OCI-LY3 (cell line): ENCODE data around the gene NT5C2.

Experiments used
- H2AFZ ChIP-seq: fragments of 200-600, 300-600 bp; shearing (Covaris generic); 2 replicates; pipeline ENCODE4 v1.6.0; 2014; ENCODE audit warnings: antibody characterized with exemption, low read depth, low read length
- H3K27ac ChIP-seq: fragments of 200-600, 300-600 bp; sonication (generic); 2 replicates; pipeline ENCODE4 v1.5.1; 2014; ENCODE audit warnings: mild to moderate bottlenecking, low read length, moderate library complexity, mixed read lengths
- H3K27me3 ChIP-seq: fragments of 200-600, 300-600 bp; sonication (generic); 2 replicates; pipeline ENCODE4 v1.6.1; 2014; ENCODE audit warnings: low read depth, low read length, mixed read lengths
- H3K36me3 ChIP-seq: fragments of 200-600, 300-600 bp; sonication (generic); replicated peaks from 2 replicates; pipeline ENCODE3; 2014; ENCODE audit warnings: low read depth, low read length, mixed read lengths
- H3K4me1 ChIP-seq: fragments of 300-600, 200-600 bp; sonication (generic); 2 replicates; pipeline ENCODE4 v1.6.1; 2014; ENCODE audit warnings: low read length, mixed read lengths
- H3K4me2 ChIP-seq: fragments of 200-600, 300-600 bp; sonication (generic); 2 replicates; pipeline ENCODE4 v1.6.1; 2014; ENCODE audit warnings: low read length, mixed read lengths
- H3K4me3 ChIP-seq: fragments of 300-600, 200-600 bp; sonication (generic); 2 replicates; pipeline ENCODE4 v1.5.1; 2014; ENCODE audit warnings: antibody characterized with exemption, mild to moderate bottlenecking, low read length, moderate library complexity
- H3K79me2 ChIP-seq: fragments of 300-600, 200-600 bp; shearing (Covaris generic); 2 replicates; pipeline ENCODE4 v1.6.1; 2014; ENCODE audit warnings: mild to moderate bottlenecking, low read length, mixed read lengths
- H3K9ac ChIP-seq: fragments of 300-600, 200-600 bp; shearing (Covaris generic); 2 replicates; pipeline ENCODE4 v1.6.0; 2014; ENCODE audit warnings: mild to moderate bottlenecking, low read length, moderate library complexity
- H3K9me3 ChIP-seq: fragments of 200-600, 300-600 bp; shearing (Covaris generic); 2 replicates; pipeline ENCODE4 v1.6.1; 2014; ENCODE audit warnings: low read length, mixed read lengths; ENCODE audit not compliant: insufficient read depth
- H4K20me1 ChIP-seq: fragments of 200-600, 300-600 bp; sonication (generic); 2 replicates; pipeline ENCODE4 v1.6.1; 2016; ENCODE audit warnings: low read length, mixed read lengths; ENCODE audit not compliant: insufficient read depth
- CTCF ChIP-seq: fragments of 200-600, 300-600 bp; sonication (generic); IDR thresholded peaks from 2 replicates; pipeline ENCODE4 v1.5.1; 2014; ENCODE audit warnings: antibody characterized with exemption, low read length, low read depth
- EZH2phosphoT487 ChIP-seq: fragments of 200-600 bp; shearing (Covaris generic); IDR thresholded peaks from 2 replicates; pipeline ENCODE4 v1.6.1; 2018; ENCODE audit warnings: antibody characterized with exemption, mixed run types, low read depth

The NT5C2 gene

GRCh38 chr10:103079946-103080345, 113.1 kb downstream of the NT5C2 start:
- H3K4me1 ChIP-seq: no peaks in the 10 kb centered on the region
- H3K27ac ChIP-seq: no peak overlapping the region
- no peaks in the 10 kb centered on the region for H3K9me3 ChIP-seq
- H3K36me3 ChIP-seq: no peaks in the 10 kb centered on the region
- no peaks in the 10 kb centered on the region for H3K27me3 ChIP-seq
- H3K4me3 ChIP-seq: no peak overlapping the region
- no peaks in the 10 kb centered on the region for H4K20me1 ChIP-seq
- no peak overlapping the region for H2AFZ ChIP-seq
- no peak overlapping the region for H3K4me2 ChIP-seq
- H3K79me2 ChIP-seq: no peaks in the 10 kb centered on the region
- H3K9ac ChIP-seq: no peak overlapping the region
- TF ChIP-seq CTCF: no peak
- TF ChIP-seq EZH2phosphoT487: no peak

- Histone ChIP-seq H2AFZ (no peak overlapping the region), H3K9me3 (no peaks in the 10 kb centered on the region), H3K4me3 (no peak overlapping the region), H4K20me1 (no peaks in the 10 kb centered on the region), H3K36me3 (no peaks in the 10 kb centered on the region), H3K9ac (no peak overlapping the region), H3K4me1 (no peaks in the 10 kb centered on the region), H3K27me3 (no peaks in the 10 kb centered on the region), H3K27ac (no peak overlapping the region), H3K79me2 (no peaks in the 10 kb centered on the region), H3K4me2 (no peak overlapping the region)
- TF ChIP-seq CTCF (no peak), EZH2phosphoT487 (no peak)
These were observed 114.0 kb downstream of the NT5C2 start for GRCh38 chr10:103079100-103079499.

- H3K79me2 ChIP-seq: no peaks in the 10 kb centered on the region
- H3K9me3 ChIP-seq: no peaks in the 10 kb centered on the region
- H3K4me3 ChIP-seq: no peak overlapping the region
- no peaks in the 10 kb centered on the region for H4K20me1 ChIP-seq
- no peak for TF ChIP-seq CTCF
- TF ChIP-seq EZH2phosphoT487: no peak
- H3K36me3 ChIP-seq: no peaks in the 10 kb centered on the region
- H3K27ac ChIP-seq: no peak overlapping the region
- H3K9ac ChIP-seq: no peak overlapping the region
- no peak overlapping the region for H3K4me2 ChIP-seq
- no peak overlapping the region for H2AFZ ChIP-seq
- no peaks in the 10 kb centered on the region for H3K27me3 ChIP-seq
- H3K4me1 ChIP-seq: no peaks in the 10 kb centered on the region
These were observed 114.4 kb downstream of the NT5C2 start for GRCh38 chr10:103078676-103079075.

GRCh38 chr10:103078309-103078615, 114.8 kb downstream of the NT5C2 start:
- TF ChIP-seq EZH2phosphoT487 (no peak), CTCF (no peak)
- Histone ChIP-seq H3K27me3 (no peaks in the 10 kb centered on the region), H4K20me1 (no peaks in the 10 kb centered on the region), H3K36me3 (no peaks in the 10 kb centered on the region), H3K9ac (no peak overlapping the region), H3K4me1 (no peaks in the 10 kb centered on the region), H2AFZ (no peak overlapping the region), H3K79me2 (no peaks in the 10 kb centered on the region), H3K4me3 (no peak overlapping the region), H3K4me2 (no peak overlapping the region), H3K9me3 (no peaks in the 10 kb centered on the region), H3K27ac (no peak overlapping the region)
